Measurements from ENCODE around the gene TPCN2.

DNA sequence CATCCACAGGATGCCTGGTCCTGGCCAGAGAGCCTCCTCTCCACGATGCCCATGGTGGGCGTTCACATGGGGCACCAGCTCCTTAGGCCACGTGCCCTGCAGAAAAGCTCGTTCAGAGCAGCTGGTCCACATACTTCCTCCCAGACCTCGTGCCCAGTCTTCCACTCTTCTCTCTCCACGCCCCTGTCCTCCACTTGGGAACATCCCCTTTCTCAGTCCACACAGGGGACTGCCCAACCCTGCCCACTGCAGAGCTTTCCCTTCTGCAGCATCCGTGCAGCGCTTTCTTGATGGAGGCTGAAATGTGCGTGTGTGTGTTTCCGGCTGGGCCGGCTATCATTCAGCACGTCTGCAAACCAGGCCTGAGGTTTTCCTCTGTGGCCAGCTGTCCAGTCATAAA is 11.3 kb downstream of the TPCN2 start:
- TF ChIP-seq GLIS3 (CRISPR knock-in tag; IDR thresholded peaks at IDR 0.05) = no peak
- TF ChIP-seq CREB5 (CRISPR knock-in tag; IDR thresholded peaks at IDR 0.05; ENCODE audit: low read depth) = no peak
- TF ChIP-seq ARNTL (CRISPR knock-in tag; IDR thresholded peaks at IDR 0.05; ENCODE audit: borderline replicate concordance, low read depth) = no peak
- TF ChIP-seq ZNF8 (CRISPR knock-in tag; IDR thresholded peaks at IDR 0.05) = no peak
- no peak for TF ChIP-seq ISL1 (CRISPR knock-in tag; IDR thresholded peaks at IDR 0.05)
- no peak for TF ChIP-seq POU6F1 (CRISPR knock-in tag; IDR thresholded peaks at IDR 0.05; ENCODE audit: borderline replicate concordance, low read depth)
- no peak for TF ChIP-seq PATZ1 (CRISPR knock-in tag; IDR thresholded peaks at IDR 0.05; ENCODE audit: borderline replicate concordance)
- no peak for TF ChIP-seq RARB (CRISPR knock-in tag; IDR thresholded peaks at IDR 0.05)
- no peak for TF ChIP-seq BACH2 (CRISPR knock-in tag; IDR thresholded peaks at IDR 0.05; ENCODE audit: borderline replicate concordance)
- no peak for TF ChIP-seq TSHZ2 (CRISPR knock-in tag; IDR thresholded peaks at IDR 0.05)
- TF ChIP-seq PPARA (CRISPR knock-in tag; IDR thresholded peaks at IDR 0.05; ENCODE audit: borderline replicate concordance) = no peak
- TF ChIP-seq CSDC2 (CRISPR knock-in tag; IDR thresholded peaks at IDR 0.05) = no peak
